IMR-90 (cell line): ENCODE results near the gene DPF3. TPM values are rescaled to one million over a fixed set of nuclear protein-coding genes. Genes with fewer than 3 reads are reported as not detected.

ENCODE experiments used
- ATAC-seq: fragments of 200-7000 bp; cut with Tn5 transposase; 2 replicates; pipeline ENCODE4 v1.9.1; 2020; ENCODE audit warnings: low read depth, mild to moderate bottlenecking, moderate library complexity
- BruUV-seq: library from RNA; stranded (reverse); fragments of 400-500 nt; replicated peaks from 2 replicates; lab custom pipeline; 2021; lab: Mats Ljungman, UMichigan
- CTCF ChIA-PET: fragments of 300-600 bp; formaldehyde crosslinking; extraction: SDS; loops from one replicate; lab custom pipeline; 2021; ENCODE audit warnings: antibody characterized with exemption; lab: Yijun Ruan, JAX
- POLR2A ChIA-PET: fragments of 300-600 bp; sonication (Branson Sonifier 250); formaldehyde crosslinking; loops from one replicate; lab custom pipeline; 2022; ENCODE audit warnings: antibody characterized with exemption; ENCODE audit not compliant: unreplicated experiment; lab: Charles Lee
- DNase-seq: peaks from one replicate; pipeline ENCODE4 v3.0.0; 2013
- H2AFZ ChIP-seq: replicated peaks from 2 replicates; pipeline ENCODE3; 2013; ENCODE audit warnings: low read length, mild to moderate bottlenecking; ENCODE audit not compliant: poor library complexity
- H2AK5ac ChIP-seq: 2 replicates; pipeline ENCODE4 v1.6.1; 2013; ENCODE audit warnings: low read depth, low read length, inconsistent platforms
- H2AK9ac ChIP-seq: replicated peaks from 2 replicates; pipeline ENCODE3; 2013; ENCODE audit warnings: mild to moderate bottlenecking, low read depth, low read length, moderate library complexity; ENCODE audit not compliant: poor library complexity
- H2BK120ac ChIP-seq: 2 replicates; pipeline ENCODE4 v1.6.1; 2013; ENCODE audit warnings: low read depth, low read length, inconsistent platforms
- H2BK15ac ChIP-seq: 3 replicates; pipeline ENCODE4 v1.6.1; 2013; ENCODE audit warnings: low read depth, low read length, inconsistent platforms
- H2BK20ac ChIP-seq: 2 replicates; pipeline ENCODE4 v1.6.1; 2013; ENCODE audit warnings: low read depth, mild to moderate bottlenecking, inconsistent platforms, low read length, moderate library complexity
- H2BK5ac ChIP-seq: 2 replicates; pipeline ENCODE4 v1.6.1; 2013; ENCODE audit warnings: mild to moderate bottlenecking, low read depth, low read length, inconsistent platforms; ENCODE audit not compliant: poor library complexity, severe bottlenecking
- H3K14ac ChIP-seq: replicated peaks from 2 replicates; pipeline ENCODE4 v1.6.1; 2013; ENCODE audit warnings: low read depth, low read length, inconsistent platforms
- H3K18ac ChIP-seq: 2 replicates; pipeline ENCODE4 v1.6.1; 2013; ENCODE audit warnings: low read depth, low read length, control low read depth
- H3K23ac ChIP-seq: 2 replicates; pipeline ENCODE4 v1.6.1; 2013; ENCODE audit warnings: low read depth, low read length, inconsistent platforms
- H3K27ac ChIP-seq: 2 replicates; pipeline ENCODE4 v1.5.1; 2013; ENCODE audit warnings: mild to moderate bottlenecking, control low read depth, low read length; ENCODE audit not compliant: insufficient read depth
- H3K27me3 ChIP-seq: 2 replicates; pipeline ENCODE4 v1.6.1; 2013; ENCODE audit warnings: low read length; ENCODE audit not compliant: control insufficient read depth, insufficient read depth
- H3K36me3 ChIP-seq: 2 replicates; pipeline ENCODE4 v1.6.1; 2013; ENCODE audit warnings: low read length, mixed read lengths; ENCODE audit not compliant: control insufficient read depth, insufficient read depth
- H3K4ac ChIP-seq: 2 replicates; pipeline ENCODE4 v1.6.1; 2013; ENCODE audit warnings: low read depth, low read length, inconsistent platforms
- H3K4me1 ChIP-seq: 2 replicates; pipeline ENCODE4 v1.6.1; 2013; ENCODE audit warnings: low read length, mixed read lengths; ENCODE audit not compliant: control insufficient read depth, insufficient read depth
- H3K4me2 ChIP-seq: 2 replicates; pipeline ENCODE4 v1.6.1; 2013; ENCODE audit warnings: low read depth, mild to moderate bottlenecking, control low read depth, low read length, moderate library complexity
- H3K4me3 ChIP-seq: 2 replicates; pipeline ENCODE4 v1.5.1; 2013; ENCODE audit warnings: low read depth, mild to moderate bottlenecking, control low read depth, low read length, moderate library complexity; ENCODE audit not compliant: insufficient read depth
- H3K56ac ChIP-seq: 2 replicates; pipeline ENCODE4 v1.6.1; 2013; ENCODE audit warnings: low read length, inconsistent platforms; ENCODE audit not compliant: insufficient read depth; ENCODE audit errors: extremely low read depth
- H3K79me1 ChIP-seq, 2 experiments: 2 replicates each; pipeline ENCODE4 v1.6.1; 2013; ENCODE audit warnings: low read length in 2 of 2, inconsistent platforms in 1 of 2, low read depth in 1 of 2
- H3K9ac ChIP-seq: 2 replicates; pipeline ENCODE4 v1.6.1; 2013; ENCODE audit warnings: low read depth, low read length, control low read depth
- H3K9me1 ChIP-seq: 2 replicates; pipeline ENCODE4 v1.6.1; 2013; ENCODE audit warnings: low read length, inconsistent platforms; ENCODE audit not compliant: insufficient read depth
- H3K9me3 ChIP-seq: 2 replicates; pipeline ENCODE4 v1.6.1; 2013; ENCODE audit warnings: low read length; ENCODE audit not compliant: control insufficient read depth, insufficient read depth
- H4K20me1 ChIP-seq: 2 replicates; pipeline ENCODE4 v1.6.1; 2013; ENCODE audit warnings: low read length, inconsistent platforms; ENCODE audit not compliant: insufficient read depth
- H4K5ac ChIP-seq: 2 replicates; pipeline ENCODE4 v1.6.1; 2013; ENCODE audit warnings: mild to moderate bottlenecking, low read depth, low read length, control low read depth
- H4K8ac ChIP-seq, 2 experiments: 2 replicates each; pipeline ENCODE4 v1.6.1; 2013; ENCODE audit warnings: low read depth in 2 of 2, low read length in 2 of 2, control low read depth in 1 of 2, inconsistent platforms in 1 of 2
- H4K91ac ChIP-seq: 2 replicates; pipeline ENCODE4 v1.6.1; 2013; ENCODE audit warnings: low read depth, low read length, inconsistent platforms; ENCODE audit not compliant: insufficient read depth
- MAFK ChIP-seq: IDR thresholded peaks from 2 replicates; pipeline ENCODE4 v1.6.1; 2012; ENCODE audit warnings: low read depth, low read length, improper control_type of control experiment
- MAZ ChIP-seq: IDR thresholded peaks from 2 replicates; pipeline ENCODE4 v1.6.1; 2012; ENCODE audit warnings: low read depth, mild to moderate bottlenecking, low read length, improper control_type of control experiment, moderate library complexity, borderline replicate concordance
- MXI1 ChIP-seq: IDR thresholded peaks from 2 replicates; pipeline ENCODE4 v1.6.1; 2012; ENCODE audit warnings: low read depth, mild to moderate bottlenecking, low read length, moderate library complexity, borderline replicate concordance
- POLR2A ChIP-seq: IDR thresholded peaks from 2 replicates; pipeline ENCODE4 v1.6.1; 2012; ENCODE audit warnings: mild to moderate bottlenecking, low read depth, low read length
- USF2 ChIP-seq: fragments of 150-350 bp; IDR thresholded peaks from 2 replicates; pipeline ENCODE4 v1.6.1; 2017; ENCODE audit warnings: mild to moderate bottlenecking, antibody characterized with exemption, low read length, low read depth
- WGBS, 2 experiments: methylation state at CpG; one replicate each; pipeline versions ENCODE4 v1.1.5 to v1.1.7; 2013; ENCODE audit warnings: missing lambda C conversion rate in 2 of 2; ENCODE audit not compliant: insufficient read length in 1 of 2; ENCODE audit errors: extremely low coverage in 2 of 2; 5-methylcytosine and 5-hydroxymethylcytosine counted together
- dilution Hi-C: fragments of 300-500 bp; cut with HindIII; formaldehyde crosslinking; loops from one replicate; pipeline ENCODE4 v1.14.3; 2018; ENCODE audit warnings: low sequenced_read_pairs; ENCODE audit not compliant: unreplicated experiment
- in situ Hi-C: fragments of 300-500 bp; cut with MboI; formaldehyde crosslinking; loops from 3 replicates; pipeline ENCODE4 v1.14.3; 2019; ENCODE audit warnings: low sequenced_read_pairs, inconsistent platforms, mixed read lengths
- intact Hi-C: fragments of 100-400 bp; cut with micrococcal nuclease; formaldehyde crosslinking; loops from 2 replicates; pipeline ENCODE4 v1.10.0; 2022
- polyA plus RNA-seq, 3 experiments: library from polyadenylated mRNA; depleted of rRNA; stranded (reverse); fragments of >200 nt; gene quantifications; 2 replicates each; pipeline ENCODE4 v1.2.3, GENCODE V29; 2012; ENCODE audit warnings: low replicate concordance in 1 of 3
- total RNA-seq: library from RNA; depleted of rRNA; stranded (reverse); fragments of >200 nt; gene quantifications from 2 replicates; pipeline ENCODE4 v1.2.3, GENCODE V29; 2012

The DPF3 gene
- total and polyA plus RNA-seq, 2 of the 4 experiments (the other 2 are of a cell fraction), result 30.5 to 32.8 TPM

DNA sequence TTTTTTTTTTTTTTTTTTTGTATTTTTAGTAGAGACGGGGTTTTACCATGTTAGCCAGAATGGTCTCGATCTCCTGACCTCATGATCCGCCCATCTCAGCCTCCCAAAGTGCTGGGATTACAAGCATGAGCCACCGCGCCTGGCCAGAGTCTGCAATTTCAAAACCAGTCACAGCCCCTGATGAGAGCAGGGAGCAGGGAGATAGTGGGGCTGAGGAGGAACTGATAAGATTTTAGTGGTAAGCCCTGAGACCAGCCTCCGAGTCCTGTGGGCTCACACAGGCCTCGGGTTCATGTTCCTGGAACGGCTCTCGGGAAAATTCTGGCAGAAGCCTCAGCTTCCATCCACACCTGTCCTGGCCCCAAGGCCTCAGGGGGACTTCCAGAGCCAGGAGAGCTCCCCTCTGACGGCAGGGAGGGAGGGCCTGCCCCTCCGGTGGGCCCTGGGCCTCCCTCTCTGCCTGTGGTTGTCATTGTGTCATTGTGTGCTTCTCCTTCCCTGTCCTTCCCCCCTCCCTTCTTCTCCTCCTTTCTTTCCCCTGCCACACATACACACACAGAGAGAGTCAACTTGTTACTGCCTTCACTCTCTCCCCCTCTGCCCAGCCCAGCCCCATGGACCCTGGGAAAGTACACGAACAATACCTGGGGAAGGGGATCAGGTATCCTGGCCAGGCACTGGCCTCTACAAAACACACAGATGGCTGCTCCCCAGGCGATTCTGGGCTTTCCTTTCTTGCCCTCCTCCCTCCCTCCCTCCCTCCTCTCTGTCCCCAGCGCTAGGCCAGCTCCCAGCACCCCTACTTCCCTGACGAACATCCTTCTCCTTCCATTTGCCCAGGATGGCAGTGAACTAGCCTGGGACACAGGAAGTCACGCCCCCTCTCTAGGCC lies 294.1 kb downstream of the DPF3 start:
- Histone ChIP-seq H4K5ac (no peak overlapping the region; the same call in 1 of the 2 replicates), H2AK9ac (peak overlapping the region; percentile 82), H3K23ac (no peak overlapping the region), H3K36me3 (no peaks in the 10 kb centered on the region), H3K4me1 (peaks cover 4% of the 10 kb centered on the region), H3K27me3 (no peaks in the 10 kb centered on the region), H3K9ac (no peak overlapping the region), H3K4ac (peak overlapping the region; percentile 73), H3K27ac (no peak overlapping the region), H2BK120ac (peak overlapping the region; percentile 75), H4K91ac (peak overlapping the region; percentile 31), H3K56ac (no peak overlapping the region), H3K9me3 (no peaks in the 10 kb centered on the region), H3K79me1 (no peaks in the 10 kb centered on the region), H4K20me1 (no peaks in the 10 kb centered on the region), H4K8ac (peak overlapping the region; percentile 67 to 73; a peak in 3 of 4 replicates), H2AK5ac (peak overlapping the region; percentile 85), H2BK20ac (no peak overlapping the region; the same call in none of the 2 replicates), H2AFZ (peak overlapping the region; percentile 63), H3K4me3 (no peak overlapping the region), H3K18ac (no peak overlapping the region), H3K9me1 (no peaks in the 10 kb centered on the region), H3K4me2 (no peak overlapping the region), H2BK15ac (peak overlapping the region; percentile 84; the same call in 2 of the 3 replicates), H2BK5ac (no peak overlapping the region), H3K14ac (no peak overlapping the region)
- POLR2A ChIA-PET, result no interaction called here
- in situ Hi-C loops, result loop anchor here (10.0 kb wide), 1 partner anchor 75 kb away; no protein-coding TSS in a partner anchor
- dilution Hi-C loops, result no loop called here
- CTCF ChIA-PET, result no interaction called here
- 100% methylated on average over 3 of the region's 16 CpGs; no CpG with 5 or more reads in 1 of the 2 experiments for WGBS, 2 experiments
- DNase-seq, result no peak
- ATAC-seq, result no peak
- no peak for TF ChIP-seq POLR2A
- no peak for TF ChIP-seq MXI1
- TF ChIP-seq USF2, result no peak
- no peak for TF ChIP-seq MAZ
- TF ChIP-seq MAFK, result no peak
- BruUV-seq, result no TSS peak
- intact Hi-C loops, result no loop called here
